ENCODE data around the gene RUNX1. TPM values are rescaled to one million over a fixed set of nuclear protein-coding genes. Genes with fewer than 3 reads are reported as not detected.

Gene RUNX1
- total and polyA plus RNA-seq, 10 of the 15 experiments (the other 5 are each of a cell fraction or from before 2014, with no cell fraction given), result 0.90 to 15.2 (median 4.1) TPM

DNA sequence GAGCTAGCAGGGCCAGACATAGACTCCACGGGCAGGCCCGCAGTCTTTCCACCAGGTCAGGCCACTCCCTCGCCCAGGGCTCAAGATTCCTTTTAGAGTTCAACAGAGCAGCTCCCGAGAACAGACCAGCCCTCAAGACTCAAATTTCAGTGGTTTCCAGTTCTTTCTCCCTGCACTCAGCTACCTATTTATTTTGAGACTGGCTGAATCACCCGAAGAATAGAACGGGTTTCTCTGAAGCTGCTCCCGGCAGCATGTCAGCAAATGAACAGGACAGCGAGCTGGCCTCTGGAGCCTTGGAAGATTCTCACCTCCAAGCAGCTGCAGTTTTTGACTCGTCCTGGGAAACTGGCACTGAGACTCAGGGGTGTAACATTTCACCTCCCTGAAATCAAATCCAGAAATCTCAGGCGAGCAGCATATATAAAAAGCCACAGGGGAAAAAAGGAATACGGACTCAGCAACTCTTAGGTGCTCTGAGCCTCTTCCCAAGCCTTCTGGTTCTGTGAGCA, 202.4 kb downstream of the RUNX1 start:
- CTCF ChIA-PET, result interaction anchor here (0.6 to 1.7 kb wide), 3 partner anchors 8 to 152 kb away, joined by 3 to 4 read pairs (median 3); no protein-coding TSS in a partner anchor
- Histone ChIP-seq H3K27me3 (replicated peaks in 1 of 2; ENCODE audit: control insufficient read depth in 2 of 2, insufficient read depth in 2 of 2, low read length in 1 of 2) (no peaks in the 10 kb centered on the region), H3K27ac (ENCODE audit: control insufficient read depth, insufficient read depth) (no peak overlapping the region), H3K36me3 (ENCODE audit: control insufficient read depth in 2 of 2, insufficient read depth in 2 of 2, low read length in 1 of 2) (no peaks in the 10 kb centered on the region), H3K9me3 (replicated peaks; ENCODE audit: control insufficient read depth, insufficient read depth, low read length) (no peaks in the 10 kb centered on the region; the same call in 2 of the 3 replicates), H4K20me1 (ENCODE audit: control insufficient read depth, insufficient read depth) (no peaks in the 10 kb centered on the region; the same call in 1 of the 2 replicates), H3K4me2 (ENCODE audit: control insufficient read depth, insufficient read depth) (no peak overlapping the region; the same call in 1 of the 2 replicates), H3K4me1 (ENCODE audit: control insufficient read depth, insufficient read depth, low read length) (peaks cover 32% of the 10 kb centered on the region), H3K9ac (ENCODE audit: control insufficient read depth, insufficient read depth, low read length) (no peak overlapping the region), H2AFZ (ENCODE audit: control insufficient read depth, low read depth, low read length) (no peak overlapping the region), H3K79me2 (ENCODE audit: control insufficient read depth, insufficient read depth, low read length) (no peaks in the 10 kb centered on the region), H3K4me3 (no peak overlapping the region)
- RAD21 ChIA-PET (ENCODE audit: unreplicated experiment), result interaction anchor here (0.7 to 0.8 kb wide), 2 partner anchors 19 to 22 kb away, joined by 3 read pairs; no protein-coding TSS in a partner anchor
- FAIRE-seq (no peak), DNase-seq (ENCODE audit: low read depth, low spot score) (no peak), ATAC-seq (no peak)
- intact Hi-C loops (cut with micrococcal nuclease; ENCODE audit: unreplicated experiment) (loop anchor here (1.0 kb wide), 1 partner anchor 19 kb away; no protein-coding TSS in a partner anchor), in situ Hi-C loops (cut with MboI) (no loop called here)
- WGBS (ENCODE audit: insufficient coverage, insufficient replicate concordance, low lambda C conversion rate, missing lambda C conversion rate), result 74% methylated on average over 11 of the region's 11 CpGs
- no TSS peak for BruUV-seq (replicated peaks)
- no peak for TF ChIP-seq ESRRA (IDR thresholded peaks at IDR 0.05; ENCODE audit: low read length)
- no peak for TF ChIP-seq SP1 (IDR thresholded peaks at IDR 0.05; ENCODE audit: low read depth, low read length)
- no peak for TF ChIP-seq ZNF217 (IDR thresholded peaks at IDR 0.05)
- TF ChIP-seq MXI1 (IDR thresholded peaks at IDR 0.05; ENCODE audit: low read depth, low read length), result no peak
- no peak for TF ChIP-seq SPI1 (IDR thresholded peaks at IDR 0.05; ENCODE audit: borderline replicate concordance, insufficient read depth, low read depth, low read length)
- no peak for TF ChIP-seq MTA3 (IDR thresholded peaks at IDR 0.05; ENCODE audit: borderline replicate concordance, low read length)
- no peak for TF ChIP-seq SIX5 (IDR thresholded peaks at IDR 0.05; ENCODE audit: low read depth, low read length, severe bottlenecking)
- no peak for TF ChIP-seq POLR2A (IDR thresholded peaks at IDR 0.05; ENCODE audit: low read depth, low read length)
- TF ChIP-seq, protein P1, sequence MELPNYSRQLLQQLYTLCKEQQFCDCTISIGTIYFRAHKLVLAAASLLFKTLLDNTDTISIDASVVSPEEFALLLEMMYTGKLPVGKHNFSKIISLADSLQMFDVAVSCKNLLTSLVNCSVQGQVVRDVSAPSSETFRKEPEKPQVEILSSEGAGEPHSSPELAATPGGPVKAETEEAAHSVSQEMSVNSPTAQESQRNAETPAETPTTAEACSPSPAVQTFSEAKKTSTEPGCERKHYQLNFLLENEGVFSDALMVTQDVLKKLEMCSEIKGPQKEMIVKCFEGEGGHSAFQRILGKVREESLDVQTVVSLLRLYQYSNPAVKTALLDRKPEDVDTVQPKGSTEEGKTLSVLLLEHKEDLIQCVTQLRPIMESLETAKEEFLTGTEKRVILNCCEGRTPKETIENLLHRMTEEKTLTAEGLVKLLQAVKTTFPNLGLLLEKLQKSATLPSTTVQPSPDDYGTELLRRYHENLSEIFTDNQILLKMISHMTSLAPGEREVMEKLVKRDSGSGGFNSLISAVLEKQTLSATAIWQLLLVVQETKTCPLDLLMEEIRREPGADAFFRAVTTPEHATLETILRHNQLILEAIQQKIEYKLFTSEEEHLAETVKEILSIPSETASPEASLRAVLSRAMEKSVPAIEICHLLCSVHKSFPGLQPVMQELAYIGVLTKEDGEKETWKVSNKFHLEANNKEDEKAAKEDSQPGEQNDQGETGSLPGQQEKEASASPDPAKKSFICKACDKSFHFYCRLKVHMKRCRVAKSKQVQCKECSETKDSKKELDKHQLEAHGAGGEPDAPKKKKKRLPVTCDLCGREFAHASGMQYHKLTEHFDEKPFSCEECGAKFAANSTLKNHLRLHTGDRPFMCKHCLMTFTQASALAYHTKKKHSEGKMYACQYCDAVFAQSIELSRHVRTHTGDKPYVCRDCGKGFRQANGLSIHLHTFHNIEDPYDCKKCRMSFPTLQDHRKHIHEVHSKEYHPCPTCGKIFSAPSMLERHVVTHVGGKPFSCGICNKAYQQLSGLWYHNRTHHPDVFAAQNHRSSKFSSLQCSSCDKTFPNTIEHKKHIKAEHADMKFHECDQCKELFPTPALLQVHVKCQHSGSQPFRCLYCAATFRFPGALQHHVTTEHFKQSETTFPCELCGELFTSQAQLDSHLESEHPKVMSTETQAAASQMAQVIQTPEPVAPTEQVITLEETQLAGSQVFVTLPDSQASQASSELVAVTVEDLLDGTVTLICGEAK (IDR thresholded peaks at IDR 0.05; ENCODE audit: borderline replicate concordance), result no peak
- TF ChIP-seq BHLHE40 (IDR thresholded peaks at IDR 0.05; ENCODE audit: borderline replicate concordance in 1 of 2, low read depth in 2 of 2, low read length in 1 of 2), result no peak
- TF ChIP-seq IRF4 (IDR thresholded peaks at IDR 0.05; ENCODE audit: low read depth, low read length), result no peak
- TF ChIP-seq, protein P2, sequence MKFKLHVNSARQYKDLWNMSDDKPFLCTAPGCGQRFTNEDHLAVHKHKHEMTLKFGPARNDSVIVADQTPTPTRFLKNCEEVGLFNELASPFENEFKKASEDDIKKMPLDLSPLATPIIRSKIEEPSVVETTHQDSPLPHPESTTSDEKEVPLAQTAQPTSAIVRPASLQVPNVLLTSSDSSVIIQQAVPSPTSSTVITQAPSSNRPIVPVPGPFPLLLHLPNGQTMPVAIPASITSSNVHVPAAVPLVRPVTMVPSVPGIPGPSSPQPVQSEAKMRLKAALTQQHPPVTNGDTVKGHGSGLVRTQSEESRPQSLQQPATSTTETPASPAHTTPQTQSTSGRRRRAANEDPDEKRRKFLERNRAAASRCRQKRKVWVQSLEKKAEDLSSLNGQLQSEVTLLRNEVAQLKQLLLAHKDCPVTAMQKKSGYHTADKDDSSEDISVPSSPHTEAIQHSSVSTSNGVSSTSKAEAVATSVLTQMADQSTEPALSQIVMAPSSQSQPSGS (IDR thresholded peaks at IDR 0.05; ENCODE audit: low read length), result no peak
- TF ChIP-seq, protein P3, sequence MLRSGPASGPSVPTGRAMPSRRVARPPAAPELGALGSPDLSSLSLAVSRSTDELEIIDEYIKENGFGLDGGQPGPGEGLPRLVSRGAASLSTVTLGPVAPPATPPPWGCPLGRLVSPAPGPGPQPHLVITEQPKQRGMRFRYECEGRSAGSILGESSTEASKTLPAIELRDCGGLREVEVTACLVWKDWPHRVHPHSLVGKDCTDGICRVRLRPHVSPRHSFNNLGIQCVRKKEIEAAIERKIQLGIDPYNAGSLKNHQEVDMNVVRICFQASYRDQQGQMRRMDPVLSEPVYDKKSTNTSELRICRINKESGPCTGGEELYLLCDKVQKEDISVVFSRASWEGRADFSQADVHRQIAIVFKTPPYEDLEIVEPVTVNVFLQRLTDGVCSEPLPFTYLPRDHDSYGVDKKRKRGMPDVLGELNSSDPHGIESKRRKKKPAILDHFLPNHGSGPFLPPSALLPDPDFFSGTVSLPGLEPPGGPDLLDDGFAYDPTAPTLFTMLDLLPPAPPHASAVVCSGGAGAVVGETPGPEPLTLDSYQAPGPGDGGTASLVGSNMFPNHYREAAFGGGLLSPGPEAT (IDR thresholded peaks at IDR 0.05; ENCODE audit: low read depth), result no peak
- TF ChIP-seq, protein P4, sequence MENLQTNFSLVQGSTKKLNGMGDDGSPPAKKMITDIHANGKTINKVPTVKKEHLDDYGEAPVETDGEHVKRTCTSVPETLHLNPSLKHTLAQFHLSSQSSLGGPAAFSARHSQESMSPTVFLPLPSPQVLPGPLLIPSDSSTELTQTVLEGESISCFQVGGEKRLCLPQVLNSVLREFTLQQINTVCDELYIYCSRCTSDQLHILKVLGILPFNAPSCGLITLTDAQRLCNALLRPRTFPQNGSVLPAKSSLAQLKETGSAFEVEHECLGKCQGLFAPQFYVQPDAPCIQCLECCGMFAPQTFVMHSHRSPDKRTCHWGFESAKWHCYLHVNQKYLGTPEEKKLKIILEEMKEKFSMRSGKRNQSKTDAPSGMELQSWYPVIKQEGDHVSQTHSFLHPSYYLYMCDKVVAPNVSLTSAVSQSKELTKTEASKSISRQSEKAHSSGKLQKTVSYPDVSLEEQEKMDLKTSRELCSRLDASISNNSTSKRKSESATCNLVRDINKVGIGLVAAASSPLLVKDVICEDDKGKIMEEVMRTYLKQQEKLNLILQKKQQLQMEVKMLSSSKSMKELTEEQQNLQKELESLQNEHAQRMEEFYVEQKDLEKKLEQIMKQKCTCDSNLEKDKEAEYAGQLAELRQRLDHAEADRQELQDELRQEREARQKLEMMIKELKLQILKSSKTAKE (IDR thresholded peaks at IDR 0.05; ENCODE audit: low read depth, poor library complexity, severe bottlenecking), result no peak
- SMC1A ChIA-PET (ENCODE audit: uncharacterized antibody, unreplicated experiment), result interaction anchor here (0.8 to 2.3 kb wide), 5 partner anchors 8 to 43 kb away, joined by 3 to 6 read pairs (median 4); no protein-coding TSS in a partner anchor
- POLR2A ChIA-PET, result interaction anchor here (0.8 kb wide), 2 partner anchors 39 to 41 kb away, joined by 3 to 4 read pairs; no protein-coding TSS in a partner anchor

Measured in GM12878 (cell line).